ENCODE data around the gene HHIPL1. TPM values are rescaled to one million over a fixed set of nuclear protein-coding genes. Genes with fewer than 3 reads are reported as not detected.

Gene HHIPL1
- total RNA-seq, 1 donor from 2014 or later = not detected

GRCh38 chr14:99671235-99672224 lies 26.6 kb downstream of the HHIPL1 start:
- no peak for DNase-seq (ENCODE audit: low spot score)
- Mint-ChIP-seq H3K4me1 (ENCODE audit: low read depth) (peaks cover 3% of the 10 kb centered on the region), H3K27me3 (ENCODE audit: low read depth) (no peaks in the 10 kb centered on the region), H3K9me3 (no peaks in the 10 kb centered on the region), H3K4me3 (ENCODE audit: low read depth) (no peak overlapping the region), H3K27ac (no peak overlapping the region), H3K36me3 (ENCODE audit: low read depth) (no peaks in the 10 kb centered on the region)
- intact Hi-C loops (cut with micrococcal nuclease) = no loop called here

GRCh38 chr14:99672506-99673304 lies 27.8 kb downstream of the HHIPL1 start:
- Mint-ChIP-seq H3K27me3 (ENCODE audit: low read depth) (no peaks in the 10 kb centered on the region), H3K36me3 (ENCODE audit: low read depth) (no peaks in the 10 kb centered on the region), H3K27ac (no peak overlapping the region), H3K4me3 (ENCODE audit: low read depth) (no peak overlapping the region), H3K4me1 (ENCODE audit: low read depth) (peaks cover 3% of the 10 kb centered on the region), H3K9me3 (no peaks in the 10 kb centered on the region)
- intact Hi-C loops (cut with micrococcal nuclease) = no loop called here
- no peak for DNase-seq (ENCODE audit: low spot score)

GRCh38 chr14:99673305-99674063 lies 28.6 kb downstream of the HHIPL1 start:
- intact Hi-C loops (cut with micrococcal nuclease) = no loop called here
- H3K36me3 Mint-ChIP-seq (ENCODE audit: low read depth) = no peaks in the 10 kb centered on the region
- no peak overlapping the region for H3K4me3 Mint-ChIP-seq (ENCODE audit: low read depth)
- no peak overlapping the region for H3K27ac Mint-ChIP-seq
- DNase-seq (ENCODE audit: low spot score) = no peak
- H3K4me1 Mint-ChIP-seq (ENCODE audit: low read depth) = peaks cover 3% of the 10 kb centered on the region
- H3K27me3 Mint-ChIP-seq (ENCODE audit: low read depth) = no peaks in the 10 kb centered on the region
- H3K9me3 Mint-ChIP-seq = peaks cover 6% of the 10 kb centered on the region

GRCh38 chr14:99674064-99674650 lies 29.2 kb downstream of the HHIPL1 start:
- intact Hi-C loops (cut with micrococcal nuclease) = no loop called here
- Mint-ChIP-seq H3K27me3 (ENCODE audit: low read depth) (no peaks in the 10 kb centered on the region), H3K36me3 (ENCODE audit: low read depth) (no peaks in the 10 kb centered on the region), H3K9me3 (peaks cover 8% of the 10 kb centered on the region), H3K27ac (no peak overlapping the region), H3K4me3 (ENCODE audit: low read depth) (no peak overlapping the region), H3K4me1 (ENCODE audit: low read depth) (peaks cover 3% of the 10 kb centered on the region)
- DNase-seq (ENCODE audit: low spot score) = no peak

GRCh38 chr14:99674776-99675381 lies 29.9 kb downstream of the HHIPL1 start:
- Mint-ChIP-seq H3K27ac (no peak overlapping the region), H3K9me3 (peaks cover 8% of the 10 kb centered on the region), H3K4me1 (ENCODE audit: low read depth) (peaks cover 3% of the 10 kb centered on the region), H3K36me3 (ENCODE audit: low read depth) (no peaks in the 10 kb centered on the region), H3K4me3 (ENCODE audit: low read depth) (no peak overlapping the region), H3K27me3 (ENCODE audit: low read depth) (no peaks in the 10 kb centered on the region)
- intact Hi-C loops (cut with micrococcal nuclease) = no loop called here
- no peak for DNase-seq (ENCODE audit: low spot score)

- Mint-ChIP-seq H3K9me3 (peaks cover 8% of the 10 kb centered on the region), H3K4me3 (ENCODE audit: low read depth) (no peak overlapping the region), H3K27ac (no peak overlapping the region), H3K27me3 (ENCODE audit: low read depth) (no peaks in the 10 kb centered on the region), H3K36me3 (ENCODE audit: low read depth) (no peaks in the 10 kb centered on the region), H3K4me1 (ENCODE audit: low read depth) (peaks cover 3% of the 10 kb centered on the region)
- DNase-seq (ENCODE audit: low spot score) = no peak
- intact Hi-C loops (cut with micrococcal nuclease) = no loop called here
Measured at GRCh38 chr14:99675382-99675835, 30.5 kb downstream of the HHIPL1 start.

- no peaks in the 10 kb centered on the region for H3K36me3 Mint-ChIP-seq (ENCODE audit: low read depth)
Measured at GRCh38 chr14:99675951-99676350, 31.0 kb downstream of the HHIPL1 start.

GRCh38 chr14:99676657-99677056 lies 31.7 kb downstream of the HHIPL1 start:
- peaks cover 8% of the 10 kb centered on the region for H3K9me3 Mint-ChIP-seq
- H3K4me1 Mint-ChIP-seq (ENCODE audit: low read depth) = peaks cover 3% of the 10 kb centered on the region
- no peak overlapping the region for H3K4me3 Mint-ChIP-seq (ENCODE audit: low read depth)
- H3K27me3 Mint-ChIP-seq (ENCODE audit: low read depth) = no peaks in the 10 kb centered on the region
- intact Hi-C loops (cut with micrococcal nuclease) = no loop called here
- no peak overlapping the region for H3K27ac Mint-ChIP-seq
- no peak for DNase-seq (ENCODE audit: low spot score)
- no peaks in the 10 kb centered on the region for H3K36me3 Mint-ChIP-seq (ENCODE audit: low read depth)

More at GRCh38 chr14:99675951-99676350, 31.0 kb downstream of the HHIPL1 start:
- no peak overlapping the region for H3K27ac Mint-ChIP-seq
- H3K4me3 Mint-ChIP-seq (ENCODE audit: low read depth) = no peak overlapping the region
- no peak for DNase-seq (ENCODE audit: low spot score)
- intact Hi-C loops (cut with micrococcal nuclease) = no loop called here
- H3K9me3 Mint-ChIP-seq = peaks cover 8% of the 10 kb centered on the region
- no peaks in the 10 kb centered on the region for H3K27me3 Mint-ChIP-seq (ENCODE audit: low read depth)
- peaks cover 3% of the 10 kb centered on the region for H3K4me1 Mint-ChIP-seq (ENCODE audit: low read depth)

- Mint-ChIP-seq H3K4me1 (ENCODE audit: low read depth) (peaks cover 2% of the 10 kb centered on the region), H3K36me3 (ENCODE audit: low read depth) (no peaks in the 10 kb centered on the region), H3K4me3 (ENCODE audit: low read depth) (no peak overlapping the region), H3K9me3 (peaks cover 8% of the 10 kb centered on the region), H3K27me3 (ENCODE audit: low read depth) (no peaks in the 10 kb centered on the region), H3K27ac (no peak overlapping the region)
- DNase-seq (ENCODE audit: low spot score) = no peak
- intact Hi-C loops (cut with micrococcal nuclease) = no loop called here
Measured at GRCh38 chr14:99677231-99678140, 32.6 kb downstream of the HHIPL1 start.

- DNase-seq (ENCODE audit: low spot score) = no peak
- Mint-ChIP-seq H3K36me3 (ENCODE audit: low read depth) (no peaks in the 10 kb centered on the region), H3K9me3 (peaks cover 8% of the 10 kb centered on the region), H3K4me1 (ENCODE audit: low read depth) (peaks cover 2% of the 10 kb centered on the region), H3K4me3 (ENCODE audit: low read depth) (no peak overlapping the region), H3K27me3 (ENCODE audit: low read depth) (no peaks in the 10 kb centered on the region), H3K27ac (no peak overlapping the region)
- intact Hi-C loops (cut with micrococcal nuclease) = no loop called here
Measured at GRCh38 chr14:99678198-99678597, 33.3 kb downstream of the HHIPL1 start.

- no peak for DNase-seq (ENCODE audit: low spot score)
- Mint-ChIP-seq H3K27ac (no peak overlapping the region), H3K4me3 (ENCODE audit: low read depth) (no peak overlapping the region), H3K4me1 (ENCODE audit: low read depth) (peaks cover 2% of the 10 kb centered on the region), H3K36me3 (ENCODE audit: low read depth) (no peaks in the 10 kb centered on the region), H3K27me3 (ENCODE audit: low read depth) (no peaks in the 10 kb centered on the region), H3K9me3 (peaks cover 8% of the 10 kb centered on the region)
- intact Hi-C loops (cut with micrococcal nuclease) = no loop called here
Measured at GRCh38 chr14:99679111-99679510, 34.2 kb downstream of the HHIPL1 start.

Data from activated T-helper 2 cell treated with anti-CD3 and anti-CD28 coated beads, Interferon-gamma antibody, Interleukin-2, Interleukin-4, amounts not matched to agents 10 μg/mL and 5 μg/mL and 100 μg/mL, durations not matched to agents 14 hours and 24 hours and 36 hours (primary cell).